Karpas-422 (cell line): ENCODE measurements around the gene ZNF282. TPM values are rescaled to one million over a fixed set of nuclear protein-coding genes. Genes with fewer than 3 reads are reported as not detected.

Experiments used
- DNase-seq: peaks from one replicate; pipeline ENCODE4 v3.0.0-alpha.2; 2015
- H2AFZ ChIP-seq: fragments of 200-600 bp; sonication (generic); 2 replicates; pipeline ENCODE4 v1.6.1; 2014; ENCODE audit warnings: antibody characterized with exemption, low read length, mixed read lengths
- H3K27ac ChIP-seq: fragments of 200-600 bp; sonication (generic); 2 replicates; pipeline ENCODE4 v1.5.1; 2014; ENCODE audit warnings: mild to moderate bottlenecking, low read length, moderate library complexity
- H3K27me3 ChIP-seq: fragments of 200-600 bp; sonication (generic); 2 replicates; pipeline ENCODE4 v1.6.1; 2014; ENCODE audit warnings: low read length, mixed read lengths
- H3K36me3 ChIP-seq: fragments of 200-600 bp; sonication (generic); 2 replicates; pipeline ENCODE4 v1.6.1; 2014; ENCODE audit warnings: low read length, mixed read lengths; ENCODE audit not compliant: insufficient read depth
- H3K4me1 ChIP-seq: fragments of 200-600 bp; sonication (generic); 2 replicates; pipeline ENCODE4 v1.6.1; 2014; ENCODE audit warnings: mild to moderate bottlenecking, low read length, mixed read lengths
- H3K4me2 ChIP-seq: fragments of 200-600 bp; sonication (generic); 2 replicates; pipeline ENCODE4 v1.6.1; 2014; ENCODE audit warnings: low read length, low read depth, mild to moderate bottlenecking; ENCODE audit not compliant: poor library complexity, severe bottlenecking
- H3K4me3 ChIP-seq: fragments of 200-600 bp; sonication (generic); 2 replicates; pipeline ENCODE4 v1.5.1; 2014; ENCODE audit warnings: mild to moderate bottlenecking, antibody characterized with exemption, low read length, mixed read lengths
- H3K79me2 ChIP-seq: fragments of 200-600 bp; sonication (generic); 2 replicates; pipeline ENCODE4 v1.6.1; 2014; ENCODE audit warnings: mild to moderate bottlenecking, low read length, mixed read lengths
- H3K9ac ChIP-seq: fragments of 200-600 bp; sonication (generic); 2 replicates; pipeline ENCODE4 v1.6.0; 2014; ENCODE audit warnings: low read length
- H3K9me2 ChIP-seq: fragments of 200-600 bp; sonication (generic), shearing (Covaris generic); replicated peaks from 2 replicates; pipeline ENCODE4 v1.6.0; 2014; ENCODE audit warnings: mild to moderate bottlenecking, low read length, moderate library complexity; ENCODE audit not compliant: insufficient read depth
- H3K9me3 ChIP-seq: fragments of 300-700, 200-600 bp; sonication (generic); 2 replicates; pipeline ENCODE4 v1.6.1; 2014; ENCODE audit warnings: low read length, mixed read lengths
- H4K20me1 ChIP-seq: fragments of 200-600 bp; sonication (generic); 2 replicates; pipeline ENCODE4 v1.6.1; 2014; ENCODE audit warnings: mild to moderate bottlenecking, antibody characterized with exemption, low read length, low read depth; ENCODE audit not compliant: insufficient read depth
- total RNA-seq: library from RNA; depleted of rRNA; stranded (reverse); fragments of >200 nt; shearing (Covaris generic); gene quantifications from 2 replicates; pipeline ENCODE4 v1.2.3, GENCODE V29; 2014; ENCODE audit warnings: low replicate concordance

ZNF282 gene
- total RNA-seq, 1 experiment from 2014 or later, result 20.8 TPM

DNA sequence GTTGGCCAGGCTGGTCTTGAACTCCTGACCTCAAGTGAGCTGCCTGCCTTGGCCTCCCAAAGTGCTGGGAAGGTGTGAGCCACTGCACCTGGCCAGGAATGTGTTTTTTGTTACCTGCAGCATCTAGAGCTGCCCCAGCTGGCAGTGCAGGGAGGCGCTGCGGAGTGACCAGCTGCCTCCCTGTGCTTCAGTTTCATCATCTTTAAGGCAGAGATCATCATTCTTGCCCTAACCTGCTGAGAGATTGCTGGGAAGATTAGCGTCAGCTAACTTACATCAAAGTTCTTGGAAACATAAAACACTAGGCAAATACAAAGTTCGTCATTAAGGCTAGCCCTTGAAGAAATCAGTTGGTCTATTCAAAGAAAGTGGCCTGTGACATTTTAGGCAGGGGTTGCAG is 2.3 kb downstream of the ZNF282 start:
- no peaks in the 10 kb centered on the region for H4K20me1 ChIP-seq
- H3K27me3 ChIP-seq, result no peaks in the 10 kb centered on the region
- H3K27ac ChIP-seq, result no peak overlapping the region
- H3K9me2 ChIP-seq, result no peaks in the 10 kb centered on the region
- peaks cover 34% of the 10 kb centered on the region for H3K36me3 ChIP-seq
- H3K4me3 ChIP-seq, result no peak overlapping the region
- no peaks in the 10 kb centered on the region for H3K9me3 ChIP-seq
- DNase-seq, result no peak
- peaks cover 59% of the 10 kb centered on the region for H3K79me2 ChIP-seq
- H3K9ac ChIP-seq, result no peak overlapping the region
- H3K4me2 ChIP-seq, result no peak overlapping the region
- peaks cover 20% of the 10 kb centered on the region for H3K4me1 ChIP-seq
- no peak overlapping the region for H2AFZ ChIP-seq

DNA sequence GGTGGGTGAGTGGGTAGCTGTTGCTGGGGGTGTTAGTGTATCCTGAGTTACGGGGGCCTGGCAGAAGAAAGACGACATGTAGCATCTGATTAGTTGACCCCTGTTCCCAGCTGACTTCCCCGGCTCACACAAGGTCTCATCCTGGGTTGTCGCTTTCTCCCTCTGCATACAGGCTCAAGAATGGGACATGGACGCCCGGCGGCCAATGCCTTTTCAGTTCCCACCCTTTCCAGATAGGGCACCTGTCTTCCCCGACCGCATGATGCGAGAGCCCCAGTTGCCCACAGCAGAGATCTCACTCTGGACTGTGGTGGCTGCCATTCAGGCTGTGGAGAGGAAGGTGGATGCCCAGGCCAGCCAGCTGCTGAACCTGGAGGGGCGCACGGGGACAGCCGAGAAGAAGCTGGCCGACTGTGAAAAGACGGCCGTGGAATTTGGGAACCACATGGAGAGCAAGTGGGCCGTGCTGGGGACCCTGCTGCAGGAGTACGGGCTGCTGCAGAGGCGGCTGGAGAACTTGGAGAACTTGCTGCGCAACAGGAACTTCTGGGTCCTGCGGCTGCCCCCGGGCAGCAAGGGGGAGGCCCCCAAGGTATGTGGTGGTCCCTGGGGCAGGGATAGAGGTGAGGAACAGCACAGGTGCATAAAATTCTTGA is 2.9 kb downstream of the ZNF282 start:
- Histone ChIP-seq H3K9me3 (no peaks in the 10 kb centered on the region), H3K9me2 (no peaks in the 10 kb centered on the region), H3K4me3 (no peak overlapping the region), H3K4me2 (no peak overlapping the region), H2AFZ (no peak overlapping the region), H3K36me3 (peaks cover 40% of the 10 kb centered on the region), H3K27ac (no peak overlapping the region), H3K27me3 (no peaks in the 10 kb centered on the region), H4K20me1 (no peaks in the 10 kb centered on the region), H3K79me2 (peaks cover 64% of the 10 kb centered on the region), H3K4me1 (peaks cover 14% of the 10 kb centered on the region), H3K9ac (no peak overlapping the region)
- no peak for DNase-seq

DNA sequence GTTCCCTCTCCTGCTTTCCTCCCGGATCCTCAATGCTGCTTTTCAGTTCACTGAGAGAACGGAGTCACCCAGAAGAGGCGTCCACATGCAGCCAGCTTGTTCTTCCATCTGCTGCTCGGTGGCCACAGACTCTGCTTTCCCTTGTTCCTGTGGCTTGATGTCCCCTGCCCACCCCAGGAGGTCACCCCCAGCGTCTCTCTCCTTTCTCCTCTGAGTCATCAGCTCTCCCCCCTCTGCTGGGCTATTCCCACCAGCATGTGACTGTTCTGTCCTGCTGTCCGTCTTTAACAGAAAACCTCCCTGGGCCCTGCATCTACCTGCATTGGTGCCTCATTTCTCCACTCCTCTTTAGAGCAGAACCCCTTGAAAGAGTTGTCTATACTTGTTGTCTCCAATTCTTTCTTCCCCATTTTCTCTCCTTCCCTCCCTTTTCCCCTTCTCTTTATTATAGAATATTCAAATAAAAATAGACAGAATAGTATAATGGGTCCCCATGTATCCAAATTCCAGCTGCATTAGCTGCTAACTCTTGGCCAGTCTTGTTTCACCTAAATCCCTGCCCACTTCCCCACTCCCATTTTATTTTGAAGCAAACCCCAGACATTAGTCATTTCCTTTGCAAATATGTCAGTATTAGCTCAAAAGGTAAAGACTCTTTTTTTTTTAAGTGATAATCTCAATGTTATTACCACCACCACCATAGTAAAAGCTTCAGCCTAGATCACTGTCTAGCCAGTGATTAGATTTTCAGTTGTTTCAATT is 4.1 kb downstream of the ZNF282 start:
- H3K4me3 ChIP-seq, result no peak overlapping the region
- no peak for DNase-seq
- H3K9ac ChIP-seq, result no peak overlapping the region
- H3K4me2 ChIP-seq, result no peak overlapping the region
- peaks cover 50% of the 10 kb centered on the region for H3K36me3 ChIP-seq
- no peak overlapping the region for H2AFZ ChIP-seq
- H3K9me2 ChIP-seq, result no peaks in the 10 kb centered on the region
- peaks cover 75% of the 10 kb centered on the region for H3K79me2 ChIP-seq
- H3K27me3 ChIP-seq, result no peaks in the 10 kb centered on the region
- no peaks in the 10 kb centered on the region for H3K9me3 ChIP-seq
- H3K4me1 ChIP-seq, result peaks cover 14% of the 10 kb centered on the region
- H4K20me1 ChIP-seq, result no peaks in the 10 kb centered on the region
- no peak overlapping the region for H3K27ac ChIP-seq

DNA sequence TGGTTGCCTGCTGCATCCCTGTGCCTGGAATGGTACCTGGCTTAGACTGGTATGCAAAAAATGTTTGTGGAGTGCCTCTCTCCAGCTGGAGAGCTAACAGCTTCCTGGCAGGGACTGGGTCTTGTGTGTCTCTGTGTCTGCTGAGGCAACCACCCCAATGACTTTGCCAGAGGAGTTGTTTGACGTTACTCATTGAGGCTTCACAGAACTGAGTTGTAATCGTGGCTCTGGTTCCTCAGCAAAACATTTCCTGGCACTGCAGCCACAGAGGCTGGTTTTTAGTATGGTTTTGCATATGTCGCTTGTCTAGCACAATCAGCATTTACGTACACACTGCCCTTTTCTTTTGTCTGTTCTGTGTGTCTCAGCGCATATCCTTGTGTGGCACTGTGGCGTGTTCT is 7.5 kb downstream of the ZNF282 start:
- H3K9me3 ChIP-seq, result no peaks in the 10 kb centered on the region
- H3K27me3 ChIP-seq, result no peaks in the 10 kb centered on the region
- no peak for DNase-seq

DNA sequence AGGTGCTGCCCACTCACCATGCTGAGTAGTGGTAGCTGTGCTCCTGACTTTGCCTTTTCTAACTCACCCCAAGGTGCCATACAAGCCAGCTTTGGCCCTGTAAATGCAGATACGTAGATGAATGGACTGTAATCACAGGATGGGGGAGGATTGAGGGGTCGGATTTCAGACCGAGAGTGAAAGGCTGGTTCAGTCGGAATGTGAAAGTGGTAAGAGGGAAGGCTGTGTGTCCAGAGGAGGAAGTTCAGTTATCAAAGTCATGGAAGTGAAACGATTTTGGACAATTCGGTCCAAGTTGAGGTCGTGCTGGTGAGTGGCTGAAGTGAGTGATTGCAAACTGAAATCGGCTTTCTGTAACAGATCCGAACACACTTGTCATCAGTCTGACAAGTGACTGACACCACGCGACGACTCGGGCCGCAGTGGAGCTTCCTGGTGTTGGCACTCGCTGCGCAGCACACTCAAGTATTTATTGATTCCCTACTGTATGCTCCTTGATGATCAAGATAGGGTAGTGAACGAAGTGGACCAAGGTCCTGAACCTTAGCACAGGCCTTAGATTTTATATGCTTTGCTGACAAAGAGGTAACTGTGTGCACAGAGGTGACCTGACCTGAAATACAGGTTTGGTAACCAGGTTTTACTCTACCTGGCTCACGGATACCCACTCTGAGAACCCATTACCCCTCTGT is 10.5 kb downstream of the ZNF282 start:
- H3K36me3 ChIP-seq, result peaks cover 40% of the 10 kb centered on the region; the same call in 1 of the 2 replicates
- H4K20me1 ChIP-seq, result no peaks in the 10 kb centered on the region

More for the DNA sequence above, 7.5 kb downstream of the ZNF282 start:
- no peaks in the 10 kb centered on the region for H4K20me1 ChIP-seq
- H3K4me3 ChIP-seq, result no peak overlapping the region
- no peak overlapping the region for H3K27ac ChIP-seq
- no peaks in the 10 kb centered on the region for H3K4me1 ChIP-seq
- no peak overlapping the region for H3K4me2 ChIP-seq
- H3K36me3 ChIP-seq, result peaks cover 56% of the 10 kb centered on the region
- peaks cover 55% of the 10 kb centered on the region for H3K79me2 ChIP-seq
- H3K9ac ChIP-seq, result no peak overlapping the region
- H2AFZ ChIP-seq, result no peak overlapping the region
- H3K9me2 ChIP-seq, result no peaks in the 10 kb centered on the region

DNA sequence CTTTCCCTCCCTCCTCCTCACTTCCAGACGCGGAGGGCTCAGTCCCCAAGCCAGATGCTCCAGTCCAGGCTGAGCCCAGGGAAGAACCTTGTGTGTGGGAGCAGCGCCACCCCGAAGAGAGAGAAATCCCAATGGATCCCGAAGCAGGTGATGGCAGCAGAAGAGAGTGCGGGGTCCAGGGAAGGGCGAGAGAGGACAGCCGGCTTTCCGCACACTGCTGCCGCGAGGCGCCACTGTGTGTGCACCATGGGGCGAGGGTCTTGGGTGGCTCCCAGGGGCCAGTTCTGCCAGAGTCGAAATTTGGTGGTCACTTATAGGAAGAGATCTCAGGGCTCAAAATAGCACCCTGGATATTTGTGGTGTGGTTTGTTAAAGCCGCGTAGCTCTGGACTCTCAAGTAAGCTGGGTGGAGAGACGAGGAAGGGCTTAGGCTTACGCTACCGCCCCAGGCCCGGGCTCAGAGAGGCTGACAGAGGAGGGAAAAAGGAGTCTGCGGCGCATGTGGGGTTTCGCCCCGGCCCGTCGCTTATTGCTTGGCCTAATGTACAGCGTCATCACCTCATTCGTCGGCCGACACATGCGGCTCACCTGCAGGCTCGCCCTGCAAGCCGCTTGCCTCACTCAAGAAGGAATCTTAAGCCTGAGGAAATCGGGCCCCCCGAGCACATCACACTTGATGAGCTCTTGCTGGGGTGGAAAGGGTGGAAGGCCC is 12.1 kb downstream of the ZNF282 start:
- DNase-seq, result no peak
- Histone ChIP-seq H4K20me1 (no peaks in the 10 kb centered on the region), H3K9me2 (no peaks in the 10 kb centered on the region), H3K4me3 (no peak overlapping the region), H3K4me1 (no peaks in the 10 kb centered on the region), H3K36me3 (peaks cover 39% of the 10 kb centered on the region; the same call in 1 of the 2 replicates), H3K4me2 (no peak overlapping the region), H3K79me2 (peaks cover 20% of the 10 kb centered on the region), H3K9me3 (no peaks in the 10 kb centered on the region), H3K27me3 (no peaks in the 10 kb centered on the region), H3K27ac (no peak overlapping the region), H2AFZ (no peak overlapping the region), H3K9ac (no peak overlapping the region)

More for the DNA sequence above, 10.5 kb downstream of the ZNF282 start:
- Histone ChIP-seq H3K4me3 (no peak overlapping the region), H3K27ac (no peak overlapping the region), H3K79me2 (peaks cover 30% of the 10 kb centered on the region), H3K9me3 (no peaks in the 10 kb centered on the region), H3K4me1 (no peaks in the 10 kb centered on the region), H3K4me2 (no peak overlapping the region), H3K27me3 (no peaks in the 10 kb centered on the region), H3K9ac (no peak overlapping the region), H2AFZ (no peak overlapping the region), H3K9me2 (no peaks in the 10 kb centered on the region)
- DNase-seq, result no peak

DNA sequence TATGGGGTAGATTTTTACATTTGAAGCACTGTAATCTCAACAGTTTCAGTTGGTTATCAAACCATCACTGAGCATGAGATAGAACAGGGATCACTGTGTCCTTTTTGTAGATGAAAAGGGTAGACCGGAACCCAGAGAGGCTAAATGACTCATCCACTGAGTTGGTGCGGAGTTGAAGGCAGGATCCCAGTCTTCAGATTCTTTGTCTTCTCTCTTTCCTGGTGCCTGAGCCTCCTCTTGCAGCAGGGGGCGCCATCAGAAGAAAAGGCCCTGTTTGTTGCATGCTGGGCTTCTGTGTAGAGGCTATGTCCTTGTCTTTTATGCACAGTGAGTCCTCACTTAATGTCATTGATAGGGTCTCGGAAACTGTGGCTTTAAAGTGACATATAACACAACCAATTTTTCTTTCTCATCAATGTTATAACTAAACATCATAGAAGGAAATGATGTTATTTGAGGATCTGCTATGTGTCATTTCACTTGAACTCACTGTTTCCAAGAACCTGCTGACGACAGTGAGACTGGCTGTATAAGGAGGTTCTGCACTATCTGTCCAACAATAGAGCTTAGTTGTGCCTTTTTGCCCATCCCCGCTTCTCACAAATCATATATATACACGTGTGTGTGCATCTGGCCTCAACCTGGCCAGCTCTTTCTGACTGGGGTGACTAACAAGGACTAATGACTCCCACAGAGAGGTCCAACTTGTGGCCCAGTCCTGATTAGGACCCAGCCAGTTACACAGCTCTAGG is 14.3 kb downstream of the ZNF282 start:
- DNase-seq, result peak; percentile 86
- Histone ChIP-seq H3K9me3 (no peaks in the 10 kb centered on the region), H3K79me2 (no peaks in the 10 kb centered on the region; the same call in 1 of the 2 replicates), H3K9me2 (no peaks in the 10 kb centered on the region), H3K36me3 (peaks cover 40% of the 10 kb centered on the region), H3K9ac (no peak overlapping the region), H3K27me3 (no peaks in the 10 kb centered on the region), H3K4me3 (no peak overlapping the region), H3K27ac (no peak overlapping the region), H4K20me1 (no peaks in the 10 kb centered on the region), H3K4me2 (no peak overlapping the region), H3K4me1 (no peaks in the 10 kb centered on the region), H2AFZ (no peak overlapping the region)
